Transverse colon (tissue), 4 donors: ENCODE measurements around the gene FAM120C. TPM values are rescaled to one million over a fixed set of nuclear protein-coding genes. Genes with fewer than 3 reads are reported as not detected.

Experiments used
- DNase-seq: peaks from one replicate; pipeline ENCODE4 v3.0.0-alpha.2; 2019
- H3K27ac ChIP-seq, 4 donors: fragments of 200-600 bp; sonication (generic); 2 replicates each; pipeline ENCODE4 v1.5.1; 2016 to 2018; ENCODE audit warnings: inconsistent platforms in 4 of 4
- H3K27me3 ChIP-seq: fragments of 200-600 bp; sonication (generic); 2 replicates; pipeline ENCODE4 v1.5.1; 2017; ENCODE audit warnings: inconsistent platforms
- H3K36me3 ChIP-seq, 4 donors: fragments of 200-600 bp; sonication (generic); 2 replicates each; pipeline ENCODE4 v1.5.1; 2017 to 2019; ENCODE audit warnings: inconsistent platforms in 4 of 4
- H3K4me1 ChIP-seq, 4 donors: fragments of 200-600 bp; sonication (generic); 2 replicates each; pipeline ENCODE4 v1.5.1; 2017 to 2020; ENCODE audit warnings: inconsistent platforms in 4 of 4
- H3K4me3 ChIP-seq, 4 donors: fragments of 200-600 bp; sonication (generic); 1 replicate in 1 of 4; 2 replicates in 3 of 4; pipeline versions ENCODE4 v1.5.1 to v1.6.1; 2017 to 2019; ENCODE audit warnings: inconsistent platforms in 4 of 4
- H3K9me3 ChIP-seq, 2 donors: fragments of 200-600 bp; sonication (generic); 2 replicates each; pipeline ENCODE4 v1.5.1; 2017 to 2019; ENCODE audit warnings: inconsistent platforms in 2 of 2
- EP300 ChIP-seq: sonication (generic); formaldehyde crosslinking; IDR thresholded peaks from one replicate; pipeline ENCODE4 v1.6.1; 2017; ENCODE audit warnings: antibody characterized with exemption, low read depth
- POLR2A ChIP-seq: fragments of 450-650 bp; IDR thresholded peaks from one replicate; pipeline ENCODE4 v1.6.1; 2016; ENCODE audit warnings: antibody characterized with exemption, mild to moderate bottlenecking, moderate library complexity
- POLR2AphosphoS5 ChIP-seq, 3 donors: sonication (generic); formaldehyde crosslinking; IDR thresholded peaks; one replicate each; pipeline ENCODE4 v1.6.1; 2016; ENCODE audit warnings: antibody characterized with exemption in 3 of 3
- WGBS, 2 donors: methylation state at CpG; one replicate each; pipeline ENCODE4 v1.1.5; 2018; ENCODE audit warnings: low coverage in 1 of 2; 5-methylcytosine and 5-hydroxymethylcytosine counted together
- in situ Hi-C, 4 donors: fragments of 200-750 bp; cut with MboI; loops; one replicate each; pipeline versions ENCODE4 v1.15.0 to v1.15.1; 2017; ENCODE audit warnings: low sequenced_read_pairs in 3 of 4, low pct_ligation_motif_present in 1 of 4, low pct_unique_long_range_greater_than_20kb in 1 of 4
- intact Hi-C: fragments of 100-400 bp; cut with DNase I; formaldehyde crosslinking; loops from one replicate; pipeline ENCODE4 v1.15.1; 2023; ENCODE audit warnings: low total_unique reads
- total RNA-seq, 4 donors: library from RNA; depleted of rRNA; stranded (reverse); fragments of >200 nt; gene quantifications; one replicate each; pipeline ENCODE4 v1.1.0, GENCODE V29; 2016
- TF ChIP-seq, protein P1 (sequence below), 5 experiments: fragments of 200-600 bp in 3 of 5; fragments of 450-650 bp in 2 of 5; sonication (generic) in 3 of 5; IDR thresholded peaks; 1 replicate in 2 of 5; 2 replicates in 3 of 5; pipeline ENCODE4 v1.5.1; 2016 to 2017; ENCODE audit warnings: antibody characterized with exemption in 5 of 5, inconsistent platforms in 3 of 5, mild to moderate bottlenecking in 2 of 5, moderate library complexity in 1 of 5

The FAM120C gene, protein sequence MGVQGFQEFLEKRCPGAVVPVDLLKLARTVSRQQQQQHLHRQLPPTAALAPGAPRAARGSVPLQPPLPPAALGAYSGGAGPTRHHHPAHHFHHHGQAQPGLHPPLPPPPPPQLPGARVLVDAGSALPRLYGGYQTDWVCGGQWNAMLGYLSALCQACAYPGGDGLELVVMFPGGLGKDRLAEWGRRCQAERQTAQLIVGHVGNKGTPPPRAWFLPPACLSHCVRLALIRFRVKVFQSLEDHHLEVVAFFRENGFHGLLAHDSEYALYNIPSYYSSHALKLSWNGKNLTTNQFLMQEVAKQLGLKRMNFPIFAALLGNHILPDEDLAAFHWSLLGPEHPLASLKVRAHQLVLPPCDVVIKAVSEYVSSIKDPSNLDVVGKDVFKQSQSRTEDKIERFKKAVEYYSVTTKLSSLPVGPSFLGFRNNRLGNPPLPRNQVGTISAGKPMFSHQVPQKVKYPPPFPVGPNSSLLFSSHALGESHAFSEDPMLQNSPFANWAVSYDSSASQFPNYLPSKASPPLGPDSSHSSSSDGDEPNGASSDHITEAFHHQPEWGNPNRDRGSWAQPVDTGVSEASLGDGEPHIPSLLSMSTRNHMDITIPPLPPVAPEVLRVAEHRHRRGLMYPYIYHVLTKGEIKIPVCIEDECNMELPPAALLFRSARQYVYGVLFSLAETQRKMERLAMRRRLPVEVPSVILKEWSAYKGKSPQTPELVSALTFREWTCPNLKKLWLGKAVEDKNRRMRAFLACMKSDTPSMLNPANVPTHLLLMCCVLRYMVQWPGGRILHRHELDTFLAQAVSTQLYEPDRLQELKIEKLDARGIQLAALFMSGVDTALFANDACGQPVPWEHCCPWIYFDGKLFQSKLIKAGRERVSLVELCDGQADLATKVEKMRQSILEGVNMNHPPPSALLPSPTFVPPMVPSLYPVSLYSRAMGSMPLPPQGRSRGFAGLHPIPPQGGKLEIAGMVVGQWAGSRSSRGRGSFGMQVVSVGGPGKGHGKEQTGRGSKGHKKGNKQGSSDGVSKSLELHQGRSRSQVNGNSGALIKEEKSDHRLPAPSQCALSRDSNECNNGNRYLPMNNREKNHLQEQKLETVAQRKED
- total RNA-seq: 1 to 10 TPM; 3.0 to 5.7 (median 3.3) TPM

DNA sequence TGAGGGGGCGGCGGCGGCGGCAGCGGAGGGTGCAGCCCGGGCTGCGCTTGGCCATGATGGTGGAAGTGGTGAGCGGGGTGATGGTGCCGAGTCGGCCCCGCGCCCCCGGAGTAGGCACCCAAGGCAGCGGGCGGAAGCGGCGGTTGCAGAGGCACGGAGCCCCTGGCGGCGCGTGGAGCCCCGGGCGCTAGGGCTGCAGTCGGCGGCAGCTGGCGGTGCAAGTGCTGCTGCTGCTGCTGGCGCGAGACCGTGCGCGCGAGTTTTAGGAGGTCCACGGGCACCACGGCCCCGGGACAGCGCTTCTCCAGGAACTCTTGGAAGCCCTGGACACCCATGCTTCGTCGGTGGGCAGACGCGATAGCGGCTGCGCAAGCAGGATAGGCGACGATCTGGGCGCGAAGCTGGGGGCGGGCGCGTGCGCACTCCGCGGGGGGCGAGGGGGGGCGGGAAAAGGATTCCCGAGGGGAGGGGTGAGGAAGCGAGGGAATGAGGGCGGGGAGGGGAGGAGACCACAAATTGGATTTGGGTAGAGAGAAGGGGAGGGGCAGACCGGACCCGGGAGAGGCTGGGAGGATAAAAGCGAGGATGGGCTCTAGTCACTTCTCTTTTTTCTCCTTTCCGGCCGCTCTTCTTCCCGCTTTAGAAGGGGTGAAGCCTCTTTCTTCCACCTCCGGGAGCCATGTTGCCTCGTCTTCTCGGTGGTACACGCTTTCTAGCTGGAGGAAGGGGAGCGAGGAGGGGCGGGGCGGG, at the start of gene FAM120C:
Gene FAM120C (minus strand): TSS at position 391 of the 750 bp plus-strand sequence. CDS start 56 bp downstream, at position 335.
- TF ChIP-seq POLR2A (peak; percentile 25), POLR2AphosphoS5 (IDR thresholded peaks at IDR 0.05) (peak; percentile 28 to 66 (median 62)), EP300 (no peak)
- TF ChIP-seq, protein P1, sequence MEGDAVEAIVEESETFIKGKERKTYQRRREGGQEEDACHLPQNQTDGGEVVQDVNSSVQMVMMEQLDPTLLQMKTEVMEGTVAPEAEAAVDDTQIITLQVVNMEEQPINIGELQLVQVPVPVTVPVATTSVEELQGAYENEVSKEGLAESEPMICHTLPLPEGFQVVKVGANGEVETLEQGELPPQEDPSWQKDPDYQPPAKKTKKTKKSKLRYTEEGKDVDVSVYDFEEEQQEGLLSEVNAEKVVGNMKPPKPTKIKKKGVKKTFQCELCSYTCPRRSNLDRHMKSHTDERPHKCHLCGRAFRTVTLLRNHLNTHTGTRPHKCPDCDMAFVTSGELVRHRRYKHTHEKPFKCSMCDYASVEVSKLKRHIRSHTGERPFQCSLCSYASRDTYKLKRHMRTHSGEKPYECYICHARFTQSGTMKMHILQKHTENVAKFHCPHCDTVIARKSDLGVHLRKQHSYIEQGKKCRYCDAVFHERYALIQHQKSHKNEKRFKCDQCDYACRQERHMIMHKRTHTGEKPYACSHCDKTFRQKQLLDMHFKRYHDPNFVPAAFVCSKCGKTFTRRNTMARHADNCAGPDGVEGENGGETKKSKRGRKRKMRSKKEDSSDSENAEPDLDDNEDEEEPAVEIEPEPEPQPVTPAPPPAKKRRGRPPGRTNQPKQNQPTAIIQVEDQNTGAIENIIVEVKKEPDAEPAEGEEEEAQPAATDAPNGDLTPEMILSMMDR (IDR thresholded peaks at IDR 0.05): no peak
- WGBS, 2 donors: 39% methylated on average over 58 of the region's 70 CpGs; no CpG with 5 or more reads in 1 of the 2 donors
- H3K27me3 ChIP-seq: no peaks in the 10 kb centered on the region

DNA sequence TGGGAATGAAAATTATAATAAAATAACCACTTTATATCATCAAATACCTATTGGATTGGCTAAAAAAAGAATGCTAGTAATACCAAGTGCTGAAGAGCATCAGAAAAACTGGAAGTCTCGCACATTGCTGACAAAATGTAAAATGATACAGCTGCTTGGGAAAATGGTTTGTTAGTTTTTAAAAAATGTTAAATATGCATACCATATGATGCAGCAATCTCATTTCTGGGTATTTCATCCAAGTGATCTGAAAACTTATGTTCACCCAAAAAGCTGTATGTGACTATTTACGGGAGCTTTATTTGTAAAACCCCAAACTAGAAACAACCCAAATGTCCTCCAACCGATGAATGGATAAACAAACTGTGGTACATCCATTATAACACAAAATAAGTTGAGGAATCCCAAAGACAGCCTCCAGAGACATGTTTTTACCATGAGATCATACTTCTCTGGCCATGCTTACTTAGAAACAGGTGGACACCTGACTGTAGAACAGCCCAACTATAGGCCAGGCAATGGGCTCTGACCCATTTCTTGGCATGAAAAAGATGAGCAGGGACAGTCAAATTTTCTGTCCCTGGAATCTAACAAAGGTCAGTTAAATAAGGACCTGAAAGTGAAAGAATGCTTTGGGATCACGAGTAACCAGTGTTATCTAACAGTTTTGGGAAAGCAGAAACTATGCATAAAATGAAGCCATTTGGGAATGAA, 47.5 kb upstream of the FAM120C start:
- no peak for TF ChIP-seq POLR2A
- no peak for TF ChIP-seq POLR2AphosphoS5 (IDR thresholded peaks at IDR 0.05)
- TF ChIP-seq EP300: no peak
- TF ChIP-seq, protein P1 (IDR thresholded peaks at IDR 0.05): no peak
- Histone ChIP-seq H3K27ac (no peak overlapping the region), H3K36me3 (no peaks in the 10 kb centered on the region), H3K4me3 (no peak overlapping the region), H3K4me1 (no peaks in the 10 kb centered on the region), H3K9me3 (no peaks in the 10 kb centered on the region), H3K27me3 (no peaks in the 10 kb centered on the region)
- WGBS, 2 donors: 58 to 61% methylated on average over 2 to 4 of the region's 4 CpGs
- no peak for DNase-seq
- intact Hi-C loops (no loop called here), in situ Hi-C loops (no loop called here)

More for the DNA sequence above, at the start of gene FAM120C:
- DNase-seq: peak; percentile 68
- no peaks in the 10 kb centered on the region for H3K36me3 ChIP-seq
- H3K27ac ChIP-seq: peak within 1 kb of the TSS; percentile 89 to 97 (median 94)
- in situ Hi-C loops (no loop called here), intact Hi-C loops (no loop called here)
- no peaks in the 10 kb centered on the region for H3K9me3 ChIP-seq
- H3K4me1 ChIP-seq: peaks cover 0 to 18% (median 10%) of the 10 kb centered on the region in 4 donors
- H3K4me3 ChIP-seq: peak within 1 kb of the TSS; percentile 73 to 88 (median 82)

DNA sequence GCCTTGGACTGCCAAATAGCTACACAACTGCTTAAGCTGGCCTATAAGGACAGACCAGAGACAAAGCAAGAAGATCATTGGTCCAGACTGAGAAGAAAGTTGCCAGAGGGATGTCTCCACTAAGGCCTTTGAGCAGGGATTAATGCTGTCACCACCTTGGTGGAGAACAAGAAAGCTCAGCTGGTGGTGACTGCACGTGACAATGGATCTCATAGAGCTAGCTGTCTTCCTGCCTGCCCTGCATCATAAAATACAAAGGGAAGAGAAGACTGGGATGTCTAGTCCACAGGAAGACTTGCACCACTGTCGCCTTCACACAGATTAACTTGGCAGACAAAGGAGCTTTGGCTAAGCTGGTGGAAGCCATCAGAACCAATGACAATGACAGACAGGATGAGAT, 40.5 kb upstream of the FAM120C start:
- no peaks in the 10 kb centered on the region for H3K27me3 ChIP-seq
- intact Hi-C loops: no loop called here
- no peaks in the 10 kb centered on the region for H3K4me1 ChIP-seq
- H3K27ac ChIP-seq: no peak overlapping the region
- no peak for TF ChIP-seq EP300
- TF ChIP-seq, protein P1 (IDR thresholded peaks at IDR 0.05): no peak
- TF ChIP-seq POLR2A: no peak
- TF ChIP-seq POLR2AphosphoS5 (IDR thresholded peaks at IDR 0.05): no peak
- no peak for DNase-seq
- H3K4me3 ChIP-seq: no peak overlapping the region
- in situ Hi-C loops: no loop called here
- H3K36me3 ChIP-seq: no peaks in the 10 kb centered on the region
- no peaks in the 10 kb centered on the region for H3K9me3 ChIP-seq
- 82% methylated on average over 2 of the region's 2 CpGs; no CpG with 5 or more reads in 1 of the 2 donors for WGBS, 2 donors
